Peyer's patch (tissue), 4 donors: ENCODE measurements around the gene UFSP2. TPM values are rescaled to one million over a fixed set of nuclear protein-coding genes. Genes with fewer than 3 reads are reported as not detected.

ENCODE experiments used
- DNase-seq, 3 donors: peaks; one replicate each; pipeline ENCODE4 v3.0.0-alpha.2; 2017 to 2019
- H3K27ac ChIP-seq, 4 donors: fragments of 200-600 bp; sonication (generic); one replicate each; pipeline ENCODE4 v1.5.1; 2016 to 2019
- H3K27me3 ChIP-seq, 2 donors: fragments of 200-600 bp; sonication (generic); one replicate each; pipeline ENCODE4 v1.5.1; 2019
- H3K36me3 ChIP-seq, 3 donors: fragments of 200-600 bp; sonication (generic); one replicate each; pipeline ENCODE4 v1.5.1; 2016 to 2019
- H3K4me1 ChIP-seq, 4 donors: fragments of 200-600 bp; sonication (generic); one replicate each; pipeline ENCODE4 v1.5.1; 2016 to 2019
- H3K4me3 ChIP-seq, 4 donors: fragments of 200-600 bp; sonication (generic); 1 replicate in 3 of 4; 2 replicates in 1 of 4; pipeline ENCODE4 v1.5.1; 2016 to 2019; ENCODE audit warnings: mild to moderate bottlenecking in 1 of 4
- H3K9me3 ChIP-seq, 4 donors: fragments of 200-600 bp; sonication (generic); one replicate each; pipeline ENCODE4 v1.5.1; 2016 to 2019; ENCODE audit warnings: mild to moderate bottlenecking in 1 of 4
- POLR2A ChIP-seq, 2 donors: fragments of 450-650 bp; IDR thresholded peaks; one replicate each; pipeline ENCODE4 v1.5.1; 2017; ENCODE audit warnings: antibody characterized with exemption in 2 of 2, mild to moderate bottlenecking in 2 of 2, moderate library complexity in 2 of 2
- total RNA-seq, 4 donors: library from RNA; depleted of rRNA; stranded (reverse); fragments of >200 nt; gene quantifications; one replicate each; pipeline ENCODE4 v1.1.0, GENCODE V29; 2016
- TF ChIP-seq, protein P1 (sequence below), 6 experiments: fragments of 450-650 bp in 4 of 6; fragments of 200-600 bp in 2 of 6; sonication (generic) in 1 of 6; IDR thresholded peaks; one replicate each; pipeline ENCODE4 v1.5.1; 2017 to 2019; ENCODE audit warnings: antibody characterized with exemption in 6 of 6, mild to moderate bottlenecking in 3 of 6, moderate library complexity in 1 of 6

Gene UFSP2
- total RNA-seq, 4 donors from 2014 or later, result 6.7 to 22.0 (median 17.8) TPM

DNA sequence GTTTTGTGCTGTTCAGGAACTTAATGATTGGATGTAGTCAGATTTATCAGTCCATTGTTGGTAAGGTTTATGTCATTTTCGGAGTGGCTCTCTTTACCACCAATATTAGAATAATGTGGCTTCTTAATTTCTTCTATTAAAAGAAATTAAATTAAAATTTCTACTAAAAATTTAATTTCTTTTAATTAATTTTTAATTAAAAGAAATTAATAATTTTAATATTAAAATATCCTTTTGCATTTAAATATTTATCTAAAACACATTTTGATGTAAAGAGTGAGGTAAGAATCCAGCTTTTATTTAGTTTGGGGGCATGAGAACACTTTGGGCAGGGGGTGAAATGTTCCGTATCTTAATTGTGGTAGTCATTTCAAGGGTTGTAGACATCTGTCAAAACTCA lies 15.7 kb upstream of the UFSP2 start:
- no peaks in the 10 kb centered on the region for H3K27me3 ChIP-seq
- TF ChIP-seq, protein P1, sequence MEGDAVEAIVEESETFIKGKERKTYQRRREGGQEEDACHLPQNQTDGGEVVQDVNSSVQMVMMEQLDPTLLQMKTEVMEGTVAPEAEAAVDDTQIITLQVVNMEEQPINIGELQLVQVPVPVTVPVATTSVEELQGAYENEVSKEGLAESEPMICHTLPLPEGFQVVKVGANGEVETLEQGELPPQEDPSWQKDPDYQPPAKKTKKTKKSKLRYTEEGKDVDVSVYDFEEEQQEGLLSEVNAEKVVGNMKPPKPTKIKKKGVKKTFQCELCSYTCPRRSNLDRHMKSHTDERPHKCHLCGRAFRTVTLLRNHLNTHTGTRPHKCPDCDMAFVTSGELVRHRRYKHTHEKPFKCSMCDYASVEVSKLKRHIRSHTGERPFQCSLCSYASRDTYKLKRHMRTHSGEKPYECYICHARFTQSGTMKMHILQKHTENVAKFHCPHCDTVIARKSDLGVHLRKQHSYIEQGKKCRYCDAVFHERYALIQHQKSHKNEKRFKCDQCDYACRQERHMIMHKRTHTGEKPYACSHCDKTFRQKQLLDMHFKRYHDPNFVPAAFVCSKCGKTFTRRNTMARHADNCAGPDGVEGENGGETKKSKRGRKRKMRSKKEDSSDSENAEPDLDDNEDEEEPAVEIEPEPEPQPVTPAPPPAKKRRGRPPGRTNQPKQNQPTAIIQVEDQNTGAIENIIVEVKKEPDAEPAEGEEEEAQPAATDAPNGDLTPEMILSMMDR (IDR thresholded peaks at IDR 0.05), result no peak
- no peak for TF ChIP-seq POLR2A (IDR thresholded peaks at IDR 0.05)
- no peaks in the 10 kb centered on the region for H3K9me3 ChIP-seq
- no peak overlapping the region for H3K27ac ChIP-seq
- H3K4me3 ChIP-seq, result no peak overlapping the region
- no peaks in the 10 kb centered on the region for H3K4me1 ChIP-seq
- H3K36me3 ChIP-seq, result no peaks in the 10 kb centered on the region
- DNase-seq, result no peak

DNA sequence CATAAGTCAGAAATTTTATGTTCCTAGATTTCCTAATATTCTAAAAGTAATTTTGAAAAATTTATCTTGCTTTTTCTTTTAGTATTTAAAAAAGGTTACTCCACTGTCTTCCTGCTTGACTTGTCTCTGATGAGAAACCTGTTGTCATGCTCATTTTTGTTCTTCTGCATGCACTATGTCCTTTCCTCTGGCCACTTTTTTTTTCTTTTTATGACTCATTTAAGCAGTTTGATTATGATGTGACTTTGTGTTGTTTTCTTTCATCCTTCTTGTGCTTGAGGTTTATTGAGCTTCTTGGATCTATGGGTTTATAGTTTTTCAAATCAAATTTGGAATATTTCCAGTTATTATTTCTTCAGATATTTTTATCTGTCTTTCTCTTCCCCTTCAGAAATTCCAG lies 12.0 kb upstream of the UFSP2 start:
- H3K27me3 ChIP-seq, result no peaks in the 10 kb centered on the region
- no peaks in the 10 kb centered on the region for H3K36me3 ChIP-seq
- no peak overlapping the region for H3K27ac ChIP-seq
- TF ChIP-seq, protein P1 (IDR thresholded peaks at IDR 0.05), result no peak
- no peaks in the 10 kb centered on the region for H3K9me3 ChIP-seq
- H3K4me1 ChIP-seq, result no peaks in the 10 kb centered on the region
- DNase-seq, result no peak
- no peak overlapping the region for H3K4me3 ChIP-seq

DNA sequence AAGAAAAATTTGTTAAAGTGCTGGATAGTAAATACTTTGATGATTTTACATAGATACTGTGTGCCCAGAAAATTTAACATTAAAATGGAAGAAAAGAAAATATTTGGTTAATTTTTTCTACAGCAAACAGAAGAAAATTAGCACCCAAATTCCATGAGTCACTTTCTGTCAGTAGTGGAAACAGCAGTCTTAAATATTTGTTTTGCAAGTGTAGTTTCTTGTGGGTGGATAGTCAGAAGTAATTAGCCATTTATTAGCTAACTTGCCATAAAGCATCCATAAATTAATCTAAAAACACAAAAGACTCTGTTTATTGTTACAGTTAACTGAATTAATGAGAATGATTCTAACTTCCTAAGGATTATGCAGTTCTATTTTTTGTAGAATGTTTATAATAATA lies 9.7 kb upstream of the UFSP2 start:
- no peak overlapping the region for H3K27ac ChIP-seq
- H3K4me3 ChIP-seq, result no peak overlapping the region
- H3K36me3 ChIP-seq, result no peaks in the 10 kb centered on the region
- DNase-seq, result no peak
- no peaks in the 10 kb centered on the region for H3K27me3 ChIP-seq
- TF ChIP-seq, protein P1 (IDR thresholded peaks at IDR 0.05), result no peak
- TF ChIP-seq POLR2A (IDR thresholded peaks at IDR 0.05), result no peak
- H3K9me3 ChIP-seq, result no peaks in the 10 kb centered on the region
- H3K4me1 ChIP-seq, result no peaks in the 10 kb centered on the region

DNA sequence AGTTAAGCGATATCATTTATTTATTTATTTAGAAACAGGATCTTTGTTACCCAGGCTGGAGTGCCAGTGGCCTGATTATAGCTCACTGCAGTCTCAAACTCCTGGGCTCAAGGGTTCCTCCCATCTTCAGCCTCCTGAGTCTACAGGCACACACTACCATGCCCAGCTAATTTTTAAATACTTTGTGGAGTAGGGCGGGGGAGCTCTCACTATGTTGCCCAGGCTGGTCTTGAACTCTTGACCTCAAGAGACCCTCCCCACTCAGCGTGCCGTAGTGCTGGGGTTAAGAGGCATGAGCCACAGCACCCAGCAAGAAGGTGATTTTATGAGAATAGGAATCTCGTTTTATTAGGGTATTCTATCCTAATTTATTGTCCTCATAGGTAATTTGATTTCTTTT lies 3.9 kb upstream of the UFSP2 start:
- Histone ChIP-seq H3K4me1 (peaks cover 0 to 7% (median 2%) of the 10 kb centered on the region in 4 donors), H3K36me3 (no peaks in the 10 kb centered on the region), H3K4me3 (no peak overlapping the region), H3K9me3 (no peaks in the 10 kb centered on the region), H3K27ac (no peak overlapping the region), H3K27me3 (no peaks in the 10 kb centered on the region)
- DNase-seq, result no peak
- TF ChIP-seq POLR2A (IDR thresholded peaks at IDR 0.05), result no peak
- TF ChIP-seq, protein P1 (IDR thresholded peaks at IDR 0.05), result no peak

DNA sequence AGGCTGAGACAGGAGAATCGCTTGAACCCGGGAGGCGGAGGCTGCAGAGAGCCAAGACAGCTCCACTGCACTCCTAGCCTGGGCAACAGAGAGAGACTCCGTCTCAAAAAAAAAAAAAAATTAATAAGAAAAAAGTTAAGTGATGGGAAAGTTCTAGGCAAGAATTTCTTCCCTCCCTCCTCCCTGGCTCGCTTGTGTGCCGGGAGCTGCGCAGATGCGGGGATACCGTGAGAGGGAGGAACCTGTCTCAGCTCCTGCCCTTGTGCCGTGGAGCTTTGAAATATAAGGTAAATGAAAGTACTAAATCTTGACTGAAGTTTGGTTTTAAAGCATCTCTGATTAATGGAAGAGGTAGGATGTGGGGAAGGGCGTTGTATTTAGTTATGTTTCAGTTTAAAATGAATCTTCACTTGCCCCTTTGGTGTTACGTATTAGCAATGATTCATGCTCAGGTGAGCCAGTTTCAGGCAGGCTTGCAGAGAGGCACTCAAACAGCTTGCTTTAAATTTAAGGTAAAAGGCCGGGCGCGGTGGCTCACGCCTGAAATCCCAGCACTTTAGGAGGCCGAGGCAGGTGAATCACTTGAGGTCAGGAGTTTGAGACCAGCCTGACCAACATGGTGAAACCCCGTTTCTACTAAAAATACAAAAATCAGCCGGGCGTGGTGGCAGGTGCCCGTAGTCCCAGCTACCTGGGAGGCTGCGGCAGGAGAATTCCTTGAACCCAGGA lies 1.4 kb upstream of the UFSP2 start:
- no peaks in the 10 kb centered on the region for H3K9me3 ChIP-seq
- H3K4me3 ChIP-seq, result no peak overlapping the region
- no peaks in the 10 kb centered on the region for H3K36me3 ChIP-seq
- no peaks in the 10 kb centered on the region for H3K27me3 ChIP-seq
- DNase-seq, result no peak
- peaks cover 0 to 7% (median 2%) of the 10 kb centered on the region in 4 donors for H3K4me1 ChIP-seq
- TF ChIP-seq POLR2A (IDR thresholded peaks at IDR 0.05), result no peak
- TF ChIP-seq, protein P1 (IDR thresholded peaks at IDR 0.05), result no peak
- H3K27ac ChIP-seq, result no peak overlapping the region
